HL-60 (cell line): Measurements from ENCODE around the gene FARS2.

Source experiments
- CTCF ChIP-seq: IDR thresholded peaks from one replicate; pipeline ENCODE4 v1.5.1; 2011; ENCODE audit warnings: low read length, control low read depth, inconsistent platforms; ENCODE audit not compliant: insufficient read depth
- POLR2AphosphoS5 ChIP-seq: IDR thresholded peaks from 2 replicates; pipeline ENCODE4 v1.6.1; 2012; ENCODE audit warnings: low read depth

GRCh38 chr6:5423251-5423650 is 161.9 kb downstream of the FARS2 start:
- no peak for TF ChIP-seq POLR2AphosphoS5
- TF ChIP-seq CTCF: no peak
